ENCODE data around the gene USP17L29. TPM values are rescaled to one million over a fixed set of nuclear protein-coding genes. Genes with fewer than 3 reads are reported as not detected.
"Not testable (repeated sequence)": the region's sequence is repeated elsewhere in the genome, so short reads cannot be mapped to it uniquely, and the experiment has no call there.

The USP17L29 gene
- total RNA-seq, 1 donor: not detected

- not testable (repeated sequence) for H3K9me3 ChIP-seq (ENCODE audit: low read depth, low read length); H3K79me2 ChIP-seq (ENCODE audit: insufficient read depth, low read length); DNase-seq (ENCODE audit: insufficient read length, low spot score, missing footprints); H3K4me3 ChIP-seq (ENCODE audit: insufficient read depth, low read length); H3K36me3 ChIP-seq (ENCODE audit: insufficient read depth, low read length); H3K27ac ChIP-seq (ENCODE audit: low read depth, low read length); H2AFZ ChIP-seq (ENCODE audit: low read length); H3K4me2 ChIP-seq (ENCODE audit: insufficient read depth, low read length); H3K4me1 ChIP-seq (ENCODE audit: insufficient read depth, low read length); H4K20me1 ChIP-seq (ENCODE audit: insufficient read depth, low read length); H3K27me3 ChIP-seq (ENCODE audit: insufficient read depth, low read length)
Measured at GRCh38 chr4:9362829-9363228, 9.4 kb downstream of the USP17L29 start, which contains the start of gene USP17L30. TSS of gene USP17L30 (plus strand) at chr4:9363129. CDS start at chr4:9363129, 0 bp downstream.

- peak; percentile 2 for DNase-seq (ENCODE audit: insufficient read length, low spot score, missing footprints)
- H3K4me1 ChIP-seq (ENCODE audit: insufficient read depth, low read length); H4K20me1 ChIP-seq (ENCODE audit: insufficient read depth, low read length); H3K27ac ChIP-seq (ENCODE audit: low read depth, low read length); H3K27me3 ChIP-seq (ENCODE audit: insufficient read depth, low read length); H3K4me3 ChIP-seq (ENCODE audit: insufficient read depth, low read length); H3K9me3 ChIP-seq (ENCODE audit: low read depth, low read length); H3K36me3 ChIP-seq (ENCODE audit: insufficient read depth, low read length); H3K4me2 ChIP-seq (ENCODE audit: insufficient read depth, low read length); H2AFZ ChIP-seq (ENCODE audit: low read length); H3K79me2 ChIP-seq (ENCODE audit: insufficient read depth, low read length): not testable (repeated sequence)
Measured at GRCh38 chr4:9379881-9380280, 26.4 kb downstream of the USP17L29 start.

- H3K27me3 ChIP-seq (ENCODE audit: insufficient read depth, low read length); H3K4me1 ChIP-seq (ENCODE audit: insufficient read depth, low read length); H3K79me2 ChIP-seq (ENCODE audit: insufficient read depth, low read length); H3K4me2 ChIP-seq (ENCODE audit: insufficient read depth, low read length); H3K36me3 ChIP-seq (ENCODE audit: insufficient read depth, low read length); H3K9me3 ChIP-seq (ENCODE audit: low read depth, low read length); H3K27ac ChIP-seq (ENCODE audit: low read depth, low read length); H4K20me1 ChIP-seq (ENCODE audit: insufficient read depth, low read length): not testable (repeated sequence)
- DNase-seq (ENCODE audit: insufficient read length, low spot score, missing footprints): peak; percentile 22
- H3K4me3 ChIP-seq (ENCODE audit: insufficient read depth, low read length): peak overlapping the region; percentile 39
- peak overlapping the region; percentile 47 for H2AFZ ChIP-seq (ENCODE audit: low read length)
Measured at GRCh38 chr4:9381012-9381534, 27.6 kb downstream of the USP17L29 start.

GRCh38 chr4:9384126-9384525 is 30.7 kb downstream of the USP17L29 start:
- Histone ChIP-seq H3K36me3 (ENCODE audit: insufficient read depth, low read length) (no peaks in the 10 kb centered on the region), H3K4me1 (ENCODE audit: insufficient read depth, low read length) (no peaks in the 10 kb centered on the region), H3K9me3 (ENCODE audit: low read depth, low read length) (no peaks in the 10 kb centered on the region), H3K4me3 (ENCODE audit: insufficient read depth, low read length) (no peak overlapping the region), H2AFZ (ENCODE audit: low read length) (no peak overlapping the region), H4K20me1 (ENCODE audit: insufficient read depth, low read length) (no peaks in the 10 kb centered on the region), H3K79me2 (ENCODE audit: insufficient read depth, low read length) (no peaks in the 10 kb centered on the region), H3K4me2 (ENCODE audit: insufficient read depth, low read length) (no peak overlapping the region), H3K27me3 (ENCODE audit: insufficient read depth, low read length) (no peaks in the 10 kb centered on the region), H3K27ac (ENCODE audit: low read depth, low read length) (no peak overlapping the region)
- no peak for DNase-seq (ENCODE audit: insufficient read length, low spot score, missing footprints)
- TF ChIP-seq CTCF (IDR thresholded peaks at IDR 0.05; ENCODE audit: extremely low read depth, low read depth, low read length): no peak

GRCh38 chr4:9389001-9389400 is 35.6 kb downstream of the USP17L29 start:
- H3K36me3 ChIP-seq (ENCODE audit: insufficient read depth, low read length); H3K4me1 ChIP-seq (ENCODE audit: insufficient read depth, low read length); H3K27ac ChIP-seq (ENCODE audit: low read depth, low read length); H4K20me1 ChIP-seq (ENCODE audit: insufficient read depth, low read length); H3K9me3 ChIP-seq (ENCODE audit: low read depth, low read length); DNase-seq (ENCODE audit: insufficient read length, low spot score, missing footprints); H3K4me3 ChIP-seq (ENCODE audit: insufficient read depth, low read length); H2AFZ ChIP-seq (ENCODE audit: low read length); H3K27me3 ChIP-seq (ENCODE audit: insufficient read depth, low read length); H3K4me2 ChIP-seq (ENCODE audit: insufficient read depth, low read length); H3K79me2 ChIP-seq (ENCODE audit: insufficient read depth, low read length): not testable (repeated sequence)

Other genes with a start within 250 kb of the USP17L29 start
- not detected in 2 replicates for gene FAM90A26, start 183.2 kb upstream of the USP17L29 start, total RNA-seq
- not detected in 2 replicates for gene USP17L10, start 143.0 kb upstream of the USP17L29 start, total RNA-seq
- gene USP17L11, start 138.2 kb upstream of the USP17L29 start, total RNA-seq: not detected in 2 replicates
- not detected in 2 replicates for gene USP17L12, start 133.5 kb upstream of the USP17L29 start, total RNA-seq
- not detected in 2 replicates for gene USP17L13, start 128.7 kb upstream of the USP17L29 start, total RNA-seq
- gene USP17L15, start 119.3 kb upstream of the USP17L29 start, total RNA-seq: not detected in 2 replicates
- not detected in 2 replicates for gene USP17L17, start 109.8 kb upstream of the USP17L29 start, total RNA-seq
- not detected in 2 replicates for gene USP17L18, start 105.0 kb upstream of the USP17L29 start, total RNA-seq
- gene USP17L19, start 100.3 kb upstream of the USP17L29 start, total RNA-seq: not detected in 2 replicates
- not detected in 2 replicates for gene USP17L20, start 95.5 kb upstream of the USP17L29 start, total RNA-seq
- not detected in 2 replicates for gene USP17L21, start 90.8 kb upstream of the USP17L29 start, total RNA-seq
- gene USP17L22, start 86.0 kb upstream of the USP17L29 start, total RNA-seq: not detected in 2 replicates
- gene USP17L24, start 28.5 kb upstream of the USP17L29 start, total RNA-seq: not detected in 2 replicates
- gene USP17L25, start 23.7 kb upstream of the USP17L29 start, total RNA-seq: not detected in 2 replicates
- not detected in 2 replicates for gene USP17L26, start 19.0 kb upstream of the USP17L29 start, total RNA-seq
- gene USP17L5, start 14.2 kb upstream of the USP17L29 start, total RNA-seq: not detected in 2 replicates
- not detected in 2 replicates for gene USP17L27, start 9.5 kb upstream of the USP17L29 start, total RNA-seq
- gene USP17L28, start 4.7 kb upstream of the USP17L29 start, total RNA-seq: not detected in 2 replicates
- not detected in 2 replicates for gene USP17L30, start 9.5 kb downstream of the USP17L29 start, total RNA-seq
- not detected in 2 replicates for gene DEFB131A, start 90.8 kb downstream of the USP17L29 start, total RNA-seq